Progenitor cell of endocrine pancreas (in vitro differentiated cells): Measurements from ENCODE around the gene ZMYND11. TPM values are rescaled to one million over a fixed set of nuclear protein-coding genes. Genes with fewer than 3 reads are reported as not detected.
A peak's percentile ranks its signal among the peaks of the same experiment; 100 is the strongest.

Source experiments
- DNase-seq: peaks from one replicate; pipeline ENCODE4 v3.0.0; 2021; ENCODE audit warnings: low spot score; ENCODE audit not compliant: unreplicated experiment
- H3K27ac Mint-ChIP-seq: 2 replicates; pipeline ENCODE4 v1.8.0; 2021; ENCODE audit warnings: mild to moderate bottlenecking, moderate library complexity, mixed read lengths
- H3K27me3 Mint-ChIP-seq: 2 replicates; pipeline ENCODE4 v1.8.0; 2021; ENCODE audit warnings: mixed read lengths
- H3K36me3 Mint-ChIP-seq: 2 replicates; pipeline ENCODE4 v1.8.0; 2022; ENCODE audit warnings: mixed read lengths; ENCODE audit not compliant: insufficient read depth
- H3K4me1 Mint-ChIP-seq: 2 replicates; pipeline ENCODE4 v1.8.0; 2021; ENCODE audit warnings: low read depth, mixed read lengths
- H3K4me3 Mint-ChIP-seq: 2 replicates; pipeline ENCODE4 v1.8.0; 2021; ENCODE audit warnings: low read depth, mild to moderate bottlenecking, moderate library complexity, mixed read lengths
- H3K9me3 Mint-ChIP-seq: 2 replicates; pipeline ENCODE4 v1.8.0; 2021; ENCODE audit warnings: low read depth, mixed read lengths
- total RNA-seq: library from RNA; stranded (reverse); gene quantifications from 2 replicates; pipeline ENCODE4 v1.2.1, GENCODE V29; 2021
- TF ChIP-seq, protein P1 (sequence below): fragments of 200-600 bp; sonication (generic); IDR thresholded peaks from one replicate; pipeline ENCODE4 v1.5.0; 2021; ENCODE audit warnings: antibody characterized with exemption, mild to moderate bottlenecking; ENCODE audit not compliant: unreplicated experiment

ZMYND11 gene
- total RNA-seq, 1 donor from 2014 or later: 69.2 TPM

DNA sequence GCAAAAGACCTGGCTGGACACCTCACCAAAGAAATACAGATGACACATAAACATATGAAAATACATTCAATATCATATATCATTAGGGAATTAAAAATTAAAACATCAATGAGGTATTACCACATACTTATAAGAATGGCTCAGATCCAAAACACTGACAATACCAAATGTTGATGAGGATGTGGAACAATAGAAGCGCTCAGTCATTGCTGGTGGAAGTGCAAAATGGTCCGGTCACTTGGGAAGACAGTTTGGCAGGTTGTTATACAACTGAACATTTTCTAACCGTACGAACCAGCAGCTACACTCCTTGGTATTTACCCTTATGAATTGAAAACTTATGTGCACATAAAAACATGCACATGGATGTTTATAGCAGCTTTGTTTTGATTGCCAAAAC, 38.5 kb downstream of the ZMYND11 start:
- Mint-ChIP-seq H3K27ac (no peak overlapping the region), H3K27me3 (no peaks in the 10 kb centered on the region)

GRCh38 chr10:176677-177076, 41.4 kb downstream of the ZMYND11 start:
- H3K27me3 Mint-ChIP-seq: no peaks in the 10 kb centered on the region
- no peaks in the 10 kb centered on the region for H3K4me1 Mint-ChIP-seq
- H3K9me3 Mint-ChIP-seq: peaks cover 9% of the 10 kb centered on the region
- TF ChIP-seq, protein P1, sequence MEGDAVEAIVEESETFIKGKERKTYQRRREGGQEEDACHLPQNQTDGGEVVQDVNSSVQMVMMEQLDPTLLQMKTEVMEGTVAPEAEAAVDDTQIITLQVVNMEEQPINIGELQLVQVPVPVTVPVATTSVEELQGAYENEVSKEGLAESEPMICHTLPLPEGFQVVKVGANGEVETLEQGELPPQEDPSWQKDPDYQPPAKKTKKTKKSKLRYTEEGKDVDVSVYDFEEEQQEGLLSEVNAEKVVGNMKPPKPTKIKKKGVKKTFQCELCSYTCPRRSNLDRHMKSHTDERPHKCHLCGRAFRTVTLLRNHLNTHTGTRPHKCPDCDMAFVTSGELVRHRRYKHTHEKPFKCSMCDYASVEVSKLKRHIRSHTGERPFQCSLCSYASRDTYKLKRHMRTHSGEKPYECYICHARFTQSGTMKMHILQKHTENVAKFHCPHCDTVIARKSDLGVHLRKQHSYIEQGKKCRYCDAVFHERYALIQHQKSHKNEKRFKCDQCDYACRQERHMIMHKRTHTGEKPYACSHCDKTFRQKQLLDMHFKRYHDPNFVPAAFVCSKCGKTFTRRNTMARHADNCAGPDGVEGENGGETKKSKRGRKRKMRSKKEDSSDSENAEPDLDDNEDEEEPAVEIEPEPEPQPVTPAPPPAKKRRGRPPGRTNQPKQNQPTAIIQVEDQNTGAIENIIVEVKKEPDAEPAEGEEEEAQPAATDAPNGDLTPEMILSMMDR: no peak
- no peak overlapping the region for H3K4me3 Mint-ChIP-seq
- no peak overlapping the region for H3K27ac Mint-ChIP-seq
- H3K36me3 Mint-ChIP-seq: peaks cover 15% of the 10 kb centered on the region
- DNase-seq: no peak

More for the DNA sequence above, 38.5 kb downstream of the ZMYND11 start:
- Mint-ChIP-seq H3K9me3 (peaks cover 23% of the 10 kb centered on the region), H3K4me3 (no peak overlapping the region), H3K4me1 (no peaks in the 10 kb centered on the region), H3K36me3 (peaks cover 18% of the 10 kb centered on the region)
- TF ChIP-seq, protein P1: no peak
- DNase-seq: no peak

- Mint-ChIP-seq H3K36me3 (peaks cover 17% of the 10 kb centered on the region), H3K9me3 (no peaks in the 10 kb centered on the region), H3K4me3 (no peak overlapping the region), H3K27ac (no peak overlapping the region), H3K4me1 (no peaks in the 10 kb centered on the region), H3K27me3 (no peaks in the 10 kb centered on the region)
- TF ChIP-seq, protein P1: peak; percentile 27
- no peak for DNase-seq
These were observed 43.0 kb downstream of the ZMYND11 start for GRCh38 chr10:178208-178607.

DNA sequence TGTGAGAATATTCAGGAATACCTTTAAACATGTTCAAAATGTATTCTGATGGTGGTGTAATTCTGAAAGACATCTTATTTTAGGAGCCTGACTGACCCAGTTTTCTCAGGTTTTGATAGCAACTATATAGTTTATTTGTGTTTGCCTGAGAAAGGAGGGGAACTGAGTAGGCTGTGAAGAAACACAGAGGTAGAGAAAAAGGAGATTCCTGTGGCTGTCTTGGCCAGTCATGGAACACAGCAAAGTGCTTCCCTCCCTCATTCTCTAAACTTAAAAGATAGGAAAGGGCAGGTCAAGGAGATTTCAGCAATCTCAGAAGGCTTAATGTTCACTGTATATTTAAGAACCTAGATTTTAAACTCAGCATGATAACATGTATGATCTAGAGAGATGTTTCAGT, 43.5 kb downstream of the ZMYND11 start:
- Mint-ChIP-seq H3K4me1 (no peaks in the 10 kb centered on the region), H3K27me3 (no peaks in the 10 kb centered on the region), H3K9me3 (no peaks in the 10 kb centered on the region), H3K27ac (peak overlapping the region; percentile 60), H3K4me3 (no peak overlapping the region), H3K36me3 (peaks cover 23% of the 10 kb centered on the region)
- DNase-seq: no peak
- TF ChIP-seq, protein P1: no peak

DNA sequence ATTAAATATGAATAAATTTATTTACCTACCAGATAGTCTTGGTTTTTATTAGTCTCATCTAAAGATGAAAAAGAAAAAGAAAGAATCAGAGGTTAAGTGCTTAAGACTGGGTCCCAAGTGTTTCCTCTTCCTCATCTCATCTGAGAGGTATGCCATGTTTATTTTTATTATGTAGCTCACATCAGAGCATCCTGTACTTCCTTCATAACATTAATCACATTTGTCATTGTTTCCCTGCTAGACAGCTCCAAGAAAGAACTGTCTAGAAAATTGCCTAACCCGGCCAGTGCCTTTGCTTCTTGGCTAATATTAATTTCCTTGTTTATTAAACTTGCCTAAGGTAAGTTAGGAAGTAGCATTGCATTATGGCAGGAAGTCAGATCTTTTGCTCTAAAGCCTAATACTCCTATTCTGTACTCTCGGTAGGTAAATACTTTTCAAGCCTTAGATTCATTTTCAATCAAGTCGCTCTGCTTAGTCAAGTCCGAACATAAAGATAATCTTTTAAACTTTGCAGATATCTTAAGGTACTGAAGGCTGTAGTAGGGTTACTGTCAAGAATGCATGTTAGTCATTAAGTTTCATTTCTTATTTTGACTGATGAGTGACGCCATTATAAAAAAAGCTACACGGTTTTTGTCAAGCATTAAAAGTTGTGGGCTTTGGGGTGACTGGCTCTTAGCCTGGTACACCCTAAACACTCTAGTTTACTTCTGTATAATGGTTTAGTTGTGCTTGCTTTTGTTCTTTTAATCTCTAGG, 47.4 kb downstream of the ZMYND11 start:
- Mint-ChIP-seq H3K4me3 (no peak overlapping the region), H3K9me3 (peaks cover 11% of the 10 kb centered on the region), H3K36me3 (peaks cover 40% of the 10 kb centered on the region), H3K27me3 (no peaks in the 10 kb centered on the region), H3K27ac (no peak overlapping the region), H3K4me1 (no peaks in the 10 kb centered on the region)
- TF ChIP-seq, protein P1: no peak
- no peak for DNase-seq
